ENCODE results near the gene CABLES2. TPM values are rescaled to one million over a fixed set of nuclear protein-coding genes. Genes with fewer than 3 reads are reported as not detected.

The CABLES2 gene
- total RNA-seq, 1 experiment from 2014 or later = 8.9 TPM

- Histone ChIP-seq H3K27me3 (ENCODE audit: insufficient read depth, low read length) (no peaks in the 10 kb centered on the region), H3K9ac (ENCODE audit: low read length) (peak overlapping the region; percentile 70), H3K4me1 (ENCODE audit: control insufficient read depth in 1 of 2, insufficient read depth in 2 of 2, low read length in 2 of 2) (peaks cover 29 to 40% of the 10 kb centered on the region in 2 experiments), H3K27ac (ENCODE audit: low read depth, low read length) (peak overlapping the region; percentile 72; the same call in 1 of the 2 replicates), H3K4me3 (replicated peaks in 1 of 2; ENCODE audit: low read depth in 1 of 2, low read length in 2 of 2) (peak overlapping the region; percentile 77 to 81), H3K9me3 (ENCODE audit: control insufficient read depth in 1 of 2, insufficient read depth in 1 of 2, low read depth in 1 of 2, low read length in 2 of 2) (no peaks in the 10 kb centered on the region), H3K4me2 (ENCODE audit: low read length) (peak overlapping the region; percentile 96), H4K20me1 (ENCODE audit: insufficient read depth) (no peaks in the 10 kb centered on the region), H2AFZ (ENCODE audit: low read depth, low read length, poor library complexity, severe bottlenecking) (no peak overlapping the region), H3K36me3 (ENCODE audit: control insufficient read depth in 1 of 2, insufficient read depth in 2 of 2, low read length in 2 of 2) (no peaks in the 10 kb centered on the region), H3K79me2 (ENCODE audit: insufficient read depth, low read length) (peaks cover 16% of the 10 kb centered on the region), H3K9me2 (ENCODE audit: insufficient read depth) (no peaks in the 10 kb centered on the region)
- intact Hi-C loops (cut with micrococcal nuclease) = no loop called here
- ChIA-PET RAD21 (ENCODE audit: low non-redundant PET in 1 of 2, low total read pairs in 2 of 2, uncharacterized antibody in 2 of 2, unreplicated experiment in 2 of 2) (no interaction called here), CTCF (interaction anchor here (1.2 kb wide), 1 partner anchor 210 kb away, joined by 3 read pairs; no protein-coding TSS in a partner anchor), POLR2A (no interaction called here)
- TF ChIP-seq EGR1 (IDR thresholded peaks at IDR 0.05; ENCODE audit: low read depth) (no peak), ZFX (IDR thresholded peaks at IDR 0.05) (peak; percentile 66; the same call in 1 of the 2 replicates)
- ATAC-seq (peak; percentile 2), DNase-seq (ENCODE audit: low read depth, low spot score) (no peak)
- BruUV-seq (replicated peaks) = no TSS peak
Observed at GRCh38 chr20:62406635-62407176, 379 bp downstream of the CABLES2 start.

DNA sequence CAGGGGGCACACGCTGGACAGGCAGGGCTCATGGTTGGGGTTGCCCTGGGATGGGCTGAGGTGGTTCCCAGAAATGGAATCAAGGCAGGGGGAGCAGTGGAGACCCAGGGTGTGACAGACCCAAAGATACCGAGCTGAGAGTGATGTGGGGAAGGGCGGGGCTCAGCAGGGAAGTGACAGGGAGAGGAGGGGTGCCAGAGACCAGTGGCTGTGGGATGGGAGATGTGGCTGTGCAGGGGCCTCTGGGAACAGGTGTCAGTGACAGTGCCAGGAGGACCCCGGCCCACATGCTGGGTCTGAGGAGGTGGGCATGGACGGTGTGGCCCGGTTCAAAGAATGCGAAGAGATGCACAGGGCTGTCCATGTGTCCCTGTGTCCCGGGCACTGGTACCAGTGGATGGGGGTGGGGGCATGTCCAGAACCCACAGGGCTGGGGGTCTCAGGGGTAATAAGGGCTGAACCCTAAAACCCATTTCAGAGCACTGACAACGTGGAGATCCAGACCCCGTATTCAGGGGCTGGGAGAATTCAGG, 1.0 kb downstream of the CABLES2 start:
- ChIA-PET CTCF (no interaction called here), POLR2A (no interaction called here), RAD21 (ENCODE audit: low non-redundant PET in 1 of 2, low total read pairs in 2 of 2, uncharacterized antibody in 2 of 2, unreplicated experiment in 2 of 2) (no interaction called here)
- Histone ChIP-seq H3K9me2 (ENCODE audit: insufficient read depth) (no peaks in the 10 kb centered on the region), H3K79me2 (ENCODE audit: insufficient read depth, low read length) (peaks cover 16% of the 10 kb centered on the region), H3K4me2 (ENCODE audit: low read length) (peak overlapping the region; percentile 96), H3K4me1 (ENCODE audit: control insufficient read depth in 1 of 2, insufficient read depth in 2 of 2, low read length in 2 of 2) (peaks cover 29 to 40% of the 10 kb centered on the region in 2 experiments), H4K20me1 (ENCODE audit: insufficient read depth) (no peaks in the 10 kb centered on the region), H3K36me3 (ENCODE audit: control insufficient read depth in 1 of 2, insufficient read depth in 2 of 2, low read length in 2 of 2) (no peaks in the 10 kb centered on the region), H3K9me3 (ENCODE audit: control insufficient read depth in 1 of 2, insufficient read depth in 1 of 2, low read depth in 1 of 2, low read length in 2 of 2) (no peaks in the 10 kb centered on the region), H3K9ac (ENCODE audit: low read length) (peak overlapping the region; percentile 70), H2AFZ (ENCODE audit: low read depth, low read length, poor library complexity, severe bottlenecking) (no peak overlapping the region), H3K27me3 (ENCODE audit: insufficient read depth, low read length) (no peaks in the 10 kb centered on the region), H3K27ac (ENCODE audit: low read depth, low read length) (peak overlapping the region; percentile 72; the same call in 1 of the 2 replicates), H3K4me3 (replicated peaks in 1 of 2; ENCODE audit: low read depth in 1 of 2, low read length in 2 of 2) (peak overlapping the region; percentile 77 to 81)
- intact Hi-C loops (cut with micrococcal nuclease) = no loop called here
- ATAC-seq (no peak), DNase-seq (ENCODE audit: low read depth, low spot score) (no peak)
- BruUV-seq (replicated peaks) = TSS peak; percentile 29
- TF ChIP-seq RAD21 (IDR thresholded peaks at IDR 0.05; ENCODE audit: low read depth) (no peak), SP1 (IDR thresholded peaks at IDR 0.05; ENCODE audit: low read depth) (no peak), TCF7L2 (IDR thresholded peaks at IDR 0.05; ENCODE audit: borderline replicate concordance, extremely low read depth, insufficient read depth, insufficient read length) (no peak), EGR1 (IDR thresholded peaks at IDR 0.05; ENCODE audit: low read depth) (no peak), REST (IDR thresholded peaks at IDR 0.05; ENCODE audit: low read depth) (no peak), JUND (IDR thresholded peaks at IDR 0.05) (no peak), MAX (IDR thresholded peaks at IDR 0.05) (no peak), ZNF274 (IDR thresholded peaks at IDR 0.05; ENCODE audit: low read depth, low read length) (no peak), POLR2AphosphoS5 (IDR thresholded peaks at IDR 0.05; ENCODE audit: low read depth, low read length) (no peak), SIN3A (IDR thresholded peaks at IDR 0.05; ENCODE audit: low read depth) (no peak), EZH2 (IDR thresholded peaks at IDR 0.05) (no peak)
- TF ChIP-seq, protein P1, sequence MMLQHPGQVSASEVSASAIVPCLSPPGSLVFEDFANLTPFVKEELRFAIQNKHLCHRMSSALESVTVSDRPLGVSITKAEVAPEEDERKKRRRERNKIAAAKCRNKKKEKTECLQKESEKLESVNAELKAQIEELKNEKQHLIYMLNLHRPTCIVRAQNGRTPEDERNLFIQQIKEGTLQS (IDR thresholded peaks at IDR 0.05) = no peak
- TF ChIP-seq, protein P2, sequence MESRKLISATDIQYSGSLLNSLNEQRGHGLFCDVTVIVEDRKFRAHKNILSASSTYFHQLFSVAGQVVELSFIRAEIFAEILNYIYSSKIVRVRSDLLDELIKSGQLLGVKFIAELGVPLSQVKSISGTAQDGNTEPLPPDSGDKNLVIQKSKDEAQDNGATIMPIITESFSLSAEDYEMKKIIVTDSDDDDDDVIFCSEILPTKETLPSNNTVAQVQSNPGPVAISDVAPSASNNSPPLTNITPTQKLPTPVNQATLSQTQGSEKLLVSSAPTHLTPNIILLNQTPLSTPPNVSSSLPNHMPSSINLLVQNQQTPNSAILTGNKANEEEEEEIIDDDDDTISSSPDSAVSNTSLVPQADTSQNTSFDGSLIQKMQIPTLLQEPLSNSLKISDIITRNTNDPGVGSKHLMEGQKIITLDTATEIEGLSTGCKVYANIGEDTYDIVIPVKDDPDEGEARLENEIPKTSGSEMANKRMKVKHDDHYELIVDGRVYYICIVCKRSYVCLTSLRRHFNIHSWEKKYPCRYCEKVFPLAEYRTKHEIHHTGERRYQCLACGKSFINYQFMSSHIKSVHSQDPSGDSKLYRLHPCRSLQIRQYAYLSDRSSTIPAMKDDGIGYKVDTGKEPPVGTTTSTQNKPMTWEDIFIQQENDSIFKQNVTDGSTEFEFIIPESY (IDR thresholded peaks at IDR 0.05; ENCODE audit: extremely low read depth, insufficient replicate concordance, low read length) = no peak
